Thyroid gland (tissue), 4 donors: ENCODE measurements around the gene N4BP2L2. TPM values are rescaled to one million over a fixed set of nuclear protein-coding genes. Genes with fewer than 3 reads are reported as not detected.

Experiments
- DNase-seq, 2 donors: peaks; one replicate each; pipeline ENCODE4 v3.0.0-alpha.2; 2019
- H3K27ac ChIP-seq, 3 donors: fragments of 200-600 bp; sonication (generic); 1 replicate in 2 of 3; 2 replicates in 1 of 3; pipeline ENCODE4 v1.5.1; 2016 to 2019; ENCODE audit warnings: mild to moderate bottlenecking in 1 of 3, moderate library complexity in 1 of 3
- H3K27me3 ChIP-seq: fragments of 200-600 bp; sonication (generic); one replicate; pipeline ENCODE4 v1.5.1; 2019
- H3K36me3 ChIP-seq, 2 donors: fragments of 200-600 bp; sonication (generic); one replicate each; pipeline ENCODE4 v1.5.1; 2016 to 2019
- H3K4me1 ChIP-seq, 2 donors: fragments of 200-600 bp; sonication (generic); one replicate each; pipeline ENCODE4 v1.5.1; 2017 to 2019
- H3K4me3 ChIP-seq, 3 donors: fragments of 200-600 bp; sonication (generic); replicated peaks in 1 of 3; 1 replicate in 2 of 3; 2 replicates in 1 of 3; pipeline ENCODE4 v1.5.1; 2016; ENCODE audit warnings: mild to moderate bottlenecking in 1 of 3
- H3K9me3 ChIP-seq: fragments of 200-600 bp; sonication (generic); one replicate; pipeline ENCODE4 v1.5.1; 2017
- CTCF ChIP-seq, 6 experiments: fragments of 200-600 bp in 3 of 6; fragments of 450-650 bp in 3 of 6; sonication (generic) in 3 of 6; IDR thresholded peaks; one replicate each; pipeline ENCODE4 v1.5.1; 2016 to 2019; ENCODE audit warnings: antibody characterized with exemption in 6 of 6, mild to moderate bottlenecking in 2 of 6, inconsistent platforms in 1 of 6, moderate library complexity in 1 of 6
- POLR2A ChIP-seq, 2 donors: fragments of 450-650 bp; IDR thresholded peaks; one replicate each; pipeline ENCODE4 v1.6.1; 2017; ENCODE audit warnings: antibody characterized with exemption in 2 of 2, mild to moderate bottlenecking in 2 of 2, moderate library complexity in 1 of 2
- WGBS, 2 donors: methylation state at CpG; one replicate each; pipeline ENCODE4 v1.1.5; 2017; 5-methylcytosine and 5-hydroxymethylcytosine counted together
- intact Hi-C: fragments of 100-400 bp; cut with DNase I; formaldehyde crosslinking; loops from one replicate; pipeline ENCODE4 v1.15.1; 2023
- total RNA-seq, 4 donors: library from RNA; depleted of rRNA; stranded (reverse); fragments of >200 nt; gene quantifications; one replicate each; pipeline ENCODE4 v1.2.3, GENCODE V29; 2016

Gene N4BP2L2
- total RNA-seq, 4 donors from 2014 or later, result 267 to 633 (median 382) TPM

- TF ChIP-seq POLR2A (IDR thresholded peaks at IDR 0.05) (no peak), CTCF (IDR thresholded peaks at IDR 0.05) (no peak)
- Histone ChIP-seq H3K4me1 (no peaks in the 10 kb centered on the region), H3K36me3 (no peaks in the 10 kb centered on the region), H3K4me3 (no peak overlapping the region), H3K9me3 (no peaks in the 10 kb centered on the region), H3K27ac (no peak overlapping the region), H3K27me3 (no peaks in the 10 kb centered on the region)
- 92 to 94% methylated on average over 2 of the region's 2 CpGs for WGBS, 2 donors
- intact Hi-C loops, result no loop called here
- DNase-seq, result no peak
These were observed 17.0 kb upstream of the N4BP2L2 start for GRCh38 chr13:32555613-32556012.

GRCh38 chr13:32553720-32554119 lies 15.1 kb upstream of the N4BP2L2 start:
- WGBS, 2 donors, result 78 to 96% methylated on average over 1 of the region's 1 CpG
- intact Hi-C loops, result no loop called here
- no peaks in the 10 kb centered on the region for H3K27me3 ChIP-seq

GRCh38 chr13:32549788-32550187 lies 11.2 kb upstream of the N4BP2L2 start:
- intact Hi-C loops, result no loop called here
- Histone ChIP-seq H3K9me3 (no peaks in the 10 kb centered on the region), H3K4me1 (no peaks in the 10 kb centered on the region), H3K36me3 (no peaks in the 10 kb centered on the region), H3K4me3 (no peak overlapping the region), H3K27ac (no peak overlapping the region), H3K27me3 (no peaks in the 10 kb centered on the region)
- no peak for TF ChIP-seq CTCF (IDR thresholded peaks at IDR 0.05)
- TF ChIP-seq POLR2A (IDR thresholded peaks at IDR 0.05), result no peak
- DNase-seq, result no peak
- WGBS, 2 donors, result 83 to 85% methylated on average over 3 of the region's 3 CpGs

More at GRCh38 chr13:32553720-32554119, 15.1 kb upstream of the N4BP2L2 start:
- Histone ChIP-seq H3K4me1 (no peaks in the 10 kb centered on the region), H3K4me3 (no peak overlapping the region), H3K36me3 (no peaks in the 10 kb centered on the region), H3K9me3 (no peaks in the 10 kb centered on the region), H3K27ac (no peak overlapping the region)
- TF ChIP-seq POLR2A (IDR thresholded peaks at IDR 0.05) (no peak), CTCF (IDR thresholded peaks at IDR 0.05) (no peak)
- no peak for DNase-seq

GRCh38 chr13:32548837-32549236 lies 10.2 kb upstream of the N4BP2L2 start:
- Histone ChIP-seq H3K27me3 (no peaks in the 10 kb centered on the region), H3K36me3 (no peaks in the 10 kb centered on the region), H3K4me1 (no peaks in the 10 kb centered on the region), H3K4me3 (no peak overlapping the region), H3K27ac (no peak overlapping the region), H3K9me3 (no peaks in the 10 kb centered on the region)
- 70 to 75% methylated on average over 2 of the region's 2 CpGs for WGBS, 2 donors
- DNase-seq, result no peak
- intact Hi-C loops, result no loop called here
- TF ChIP-seq CTCF (IDR thresholded peaks at IDR 0.05) (no peak), POLR2A (IDR thresholded peaks at IDR 0.05) (no peak)

GRCh38 chr13:32545083-32545482 lies 6.5 kb upstream of the N4BP2L2 start:
- TF ChIP-seq POLR2A (IDR thresholded peaks at IDR 0.05), result no peak
- TF ChIP-seq CTCF (IDR thresholded peaks at IDR 0.05), result no peak
- DNase-seq, result no peak
- H3K27me3 ChIP-seq, result no peaks in the 10 kb centered on the region
- H3K36me3 ChIP-seq, result no peaks in the 10 kb centered on the region
- no peaks in the 10 kb centered on the region for H3K9me3 ChIP-seq
- 94 to 95% methylated on average over 2 of the region's 2 CpGs for WGBS, 2 donors
- H3K4me3 ChIP-seq, result no peak overlapping the region
- no peaks in the 10 kb centered on the region for H3K4me1 ChIP-seq
- intact Hi-C loops, result no loop called here
- H3K27ac ChIP-seq, result no peak overlapping the region
